ENCODE measurements around the gene ZNF791. TPM values are rescaled to one million over a fixed set of nuclear protein-coding genes. Genes with fewer than 3 reads are reported as not detected.
A peak's percentile ranks its signal among the peaks of the same experiment; 100 is the strongest.

Gene ZNF791
- total and polyA plus RNA-seq, 2 experiments from 2014 or later: 11.5 to 16.2 TPM

GRCh38 chr19:12680034-12680433 lies 69.3 kb downstream of the ZNF791 start:
- no peak overlapping the region for H3K4me3 ChIP-seq
- H2AFZ ChIP-seq: no peak overlapping the region
- H3K27ac ChIP-seq: no peak overlapping the region
- 94% methylated on average over 9 of the region's 9 CpGs for WGBS (ENCODE audit: low lambda C conversion rate, missing lambda C conversion rate)
- TF ChIP-seq EZH2phosphoT487 (IDR thresholded peaks at IDR 0.05; ENCODE audit: low read depth, severe bottlenecking, unreplicated experiment) (no peak), EZH2 (IDR thresholded peaks at IDR 0.05; ENCODE audit: borderline replicate concordance) (no peak)
- TF ChIP-seq, protein P1, sequence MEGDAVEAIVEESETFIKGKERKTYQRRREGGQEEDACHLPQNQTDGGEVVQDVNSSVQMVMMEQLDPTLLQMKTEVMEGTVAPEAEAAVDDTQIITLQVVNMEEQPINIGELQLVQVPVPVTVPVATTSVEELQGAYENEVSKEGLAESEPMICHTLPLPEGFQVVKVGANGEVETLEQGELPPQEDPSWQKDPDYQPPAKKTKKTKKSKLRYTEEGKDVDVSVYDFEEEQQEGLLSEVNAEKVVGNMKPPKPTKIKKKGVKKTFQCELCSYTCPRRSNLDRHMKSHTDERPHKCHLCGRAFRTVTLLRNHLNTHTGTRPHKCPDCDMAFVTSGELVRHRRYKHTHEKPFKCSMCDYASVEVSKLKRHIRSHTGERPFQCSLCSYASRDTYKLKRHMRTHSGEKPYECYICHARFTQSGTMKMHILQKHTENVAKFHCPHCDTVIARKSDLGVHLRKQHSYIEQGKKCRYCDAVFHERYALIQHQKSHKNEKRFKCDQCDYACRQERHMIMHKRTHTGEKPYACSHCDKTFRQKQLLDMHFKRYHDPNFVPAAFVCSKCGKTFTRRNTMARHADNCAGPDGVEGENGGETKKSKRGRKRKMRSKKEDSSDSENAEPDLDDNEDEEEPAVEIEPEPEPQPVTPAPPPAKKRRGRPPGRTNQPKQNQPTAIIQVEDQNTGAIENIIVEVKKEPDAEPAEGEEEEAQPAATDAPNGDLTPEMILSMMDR (IDR thresholded peaks at IDR 0.05; ENCODE audit: poor library complexity): no peak
- H3K4me2 ChIP-seq: peak overlapping the region; percentile 83
- H3K79me2 ChIP-seq: peaks cover 16% of the 10 kb centered on the region
- H3K9me2 ChIP-seq (replicated peaks; ENCODE audit: insufficient read depth): no peaks in the 10 kb centered on the region
- no peaks in the 10 kb centered on the region for H4K20me1 ChIP-seq (ENCODE audit: insufficient read depth, poor library complexity, severe bottlenecking)
- no peaks in the 10 kb centered on the region for H3K36me3 ChIP-seq (replicated peaks; ENCODE audit: insufficient read depth, low read depth)
- peaks cover 7% of the 10 kb centered on the region for H3K4me1 ChIP-seq (ENCODE audit: insufficient read depth)
- no peaks in the 10 kb centered on the region for H3K9me3 ChIP-seq (ENCODE audit: low read depth)
- no peak for DNase-seq (ENCODE audit: low spot score)
- no peaks in the 10 kb centered on the region for H3K27me3 ChIP-seq

DNA sequence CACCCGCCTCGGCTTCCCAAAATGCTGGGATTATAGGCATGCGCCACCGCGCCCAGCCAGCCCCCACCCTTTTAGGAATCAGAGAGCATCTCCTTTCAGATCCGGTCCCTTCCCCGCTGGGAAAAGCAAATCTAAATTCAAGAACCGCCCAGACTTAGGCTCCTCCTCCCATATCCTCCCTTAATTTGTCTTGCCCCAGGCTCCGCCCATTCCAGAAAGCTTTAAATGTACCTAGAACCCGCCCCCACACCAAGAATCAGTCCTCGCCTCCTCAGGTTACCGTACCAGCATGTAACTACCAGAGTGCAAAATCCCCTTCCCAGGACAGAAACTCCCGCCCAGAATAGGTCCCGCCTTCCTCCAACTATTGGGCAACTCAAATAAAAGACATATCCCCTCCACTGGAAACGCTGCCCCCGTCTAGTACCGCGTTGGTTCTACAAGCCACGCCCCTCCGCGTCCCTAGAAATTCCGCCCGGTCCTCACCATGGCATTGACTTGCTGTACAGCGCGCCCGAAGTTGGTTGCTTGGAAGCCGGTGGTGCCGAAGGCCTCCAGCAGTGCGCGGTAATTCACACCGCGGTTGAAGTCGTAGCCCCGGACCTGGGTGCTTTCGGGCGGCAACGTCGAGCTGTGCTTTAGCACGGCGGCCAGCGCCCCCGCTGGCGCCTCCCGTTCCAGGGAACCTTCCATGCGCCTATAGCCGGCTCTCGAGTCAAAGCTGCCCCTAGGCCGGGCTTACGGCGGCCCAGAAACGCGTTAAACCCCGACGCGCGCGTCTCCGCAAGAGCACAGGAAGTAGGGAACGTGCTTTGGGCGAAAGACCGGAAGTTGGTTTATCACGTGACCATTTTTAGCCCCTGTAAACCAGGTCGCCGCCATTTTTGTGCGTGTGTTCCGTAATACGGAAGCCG lies 70.6 kb downstream of the ZNF791 start, which contains the start of gene DHPS:
Gene DHPS (minus strand): TSS at position 807 of the 914 bp plus-strand sequence. CDS start 114 bp downstream, at position 693.
- TF ChIP-seq EZH2 (IDR thresholded peaks at IDR 0.05; ENCODE audit: borderline replicate concordance) (no peak), EZH2phosphoT487 (IDR thresholded peaks at IDR 0.05; ENCODE audit: low read depth, severe bottlenecking, unreplicated experiment) (no peak)
- TF ChIP-seq, protein P1 (IDR thresholded peaks at IDR 0.05; ENCODE audit: poor library complexity): no peak
- no peaks in the 10 kb centered on the region for H3K27me3 ChIP-seq
- peak within 1 kb of the TSS; percentile 94 for H2AFZ ChIP-seq
- peak; percentile 98 for DNase-seq (ENCODE audit: low spot score)
- peak within 1 kb of the TSS; percentile 99 for H3K27ac ChIP-seq
- peaks cover 7% of the 10 kb centered on the region for H3K4me1 ChIP-seq (ENCODE audit: insufficient read depth)
- peak within 1 kb of the TSS; percentile 84 for H3K4me3 ChIP-seq
- H3K79me2 ChIP-seq: peaks cover 16% of the 10 kb centered on the region
- no peaks in the 10 kb centered on the region for H3K9me2 ChIP-seq (replicated peaks; ENCODE audit: insufficient read depth)
- WGBS (ENCODE audit: low lambda C conversion rate, missing lambda C conversion rate): 1% methylated on average over 68 of the region's 68 CpGs
- H4K20me1 ChIP-seq (ENCODE audit: insufficient read depth, poor library complexity, severe bottlenecking): no peaks in the 10 kb centered on the region
- no peaks in the 10 kb centered on the region for H3K9me3 ChIP-seq (ENCODE audit: low read depth)
- no peaks in the 10 kb centered on the region for H3K36me3 ChIP-seq (replicated peaks; ENCODE audit: insufficient read depth, low read depth)
- H3K4me2 ChIP-seq: peak within 1 kb of the TSS; percentile 83

Other genes starting within 250 kb of the ZNF791 start
- gene ZNF442, start 245.2 kb upstream of the ZNF791 start, total RNA-seq: 3.6 and 5.9 TPM in 2 replicates
- gene ZNF442, start 245.2 kb upstream of the ZNF791 start, polyA plus RNA-seq: 1.3 and 4.4 TPM in 2 replicates
- gene ZNF799, start 209.6 kb upstream of the ZNF791 start, total RNA-seq: 4.9 and 7.1 TPM in 2 replicates
- 2.6 and 3.8 TPM in 2 replicates for gene ZNF799, start 209.6 kb upstream of the ZNF791 start, polyA plus RNA-seq
- gene ZNF443, start 169.9 kb upstream of the ZNF791 start, total RNA-seq: 6.0 and 7.5 TPM in 2 replicates
- 1.9 and 3.2 TPM in 2 replicates for gene ZNF443, start 169.9 kb upstream of the ZNF791 start, polyA plus RNA-seq
- 2.2 and 4.0 TPM in 2 replicates for gene ZNF709, start 126.1 kb upstream of the ZNF791 start, total RNA-seq
- 0.63 and 1.0 TPM in 2 replicates for gene ZNF709, start 126.1 kb upstream of the ZNF791 start, polyA plus RNA-seq
- gene ZNF564, start 59.4 kb upstream of the ZNF791 start, total RNA-seq: 9.2 and 10.7 TPM in 2 replicates
- 5.0 and 6.1 TPM in 2 replicates for gene ZNF564, start 59.4 kb upstream of the ZNF791 start, polyA plus RNA-seq
- gene ZNF490, start 107 bp upstream of the ZNF791 start, total RNA-seq: 7.8 and 8.1 TPM in 2 replicates
- gene ZNF490, start 107 bp upstream of the ZNF791 start, polyA plus RNA-seq: 1.8 and 2.3 TPM in 2 replicates
- 67.2 and 68.8 TPM in 2 replicates for gene MAN2B1, start 55.8 kb downstream of the ZNF791 start, total RNA-seq
- 77.1 and 81.9 TPM in 2 replicates for gene MAN2B1, start 55.8 kb downstream of the ZNF791 start, polyA plus RNA-seq
- 9.1 and 12.2 TPM in 2 replicates for gene WDR83, start 55.9 kb downstream of the ZNF791 start, total RNA-seq
- 19.5 and 21.5 TPM in 2 replicates for gene WDR83, start 55.9 kb downstream of the ZNF791 start, polyA plus RNA-seq
- 62.6 and 71.7 TPM in 2 replicates for gene DHPS, start 71.0 kb downstream of the ZNF791 start, total RNA-seq
- 63.1 and 84.7 TPM in 2 replicates for gene DHPS, start 71.0 kb downstream of the ZNF791 start, polyA plus RNA-seq
- not detected in 2 replicates for gene GNG14, start 77.1 kb downstream of the ZNF791 start, total RNA-seq
- not detected in 2 replicates for gene GNG14, start 77.1 kb downstream of the ZNF791 start, polyA plus RNA-seq
- 8.1 and 10.9 TPM in 2 replicates for gene FBXW9, start 85.7 kb downstream of the ZNF791 start, total RNA-seq
- 9.1 and 11.1 TPM in 2 replicates for gene FBXW9, start 85.7 kb downstream of the ZNF791 start, polyA plus RNA-seq
- gene TNPO2, start 113.0 kb downstream of the ZNF791 start, total RNA-seq: 41.4 and 65.2 TPM in 2 replicates
- gene TNPO2, start 113.0 kb downstream of the ZNF791 start, polyA plus RNA-seq: 11.7 and 16.0 TPM in 2 replicates
- 243 and 268 TPM in 2 replicates for gene TRIR, start 123.8 kb downstream of the ZNF791 start, total RNA-seq
- 246 and 259 TPM in 2 replicates for gene TRIR, start 123.8 kb downstream of the ZNF791 start, polyA plus RNA-seq
- gene GET3, start 126.6 kb downstream of the ZNF791 start, total RNA-seq: 52.3 and 79.6 TPM in 2 replicates
- gene GET3, start 126.6 kb downstream of the ZNF791 start, polyA plus RNA-seq: 85.4 and 108 TPM in 2 replicates
- gene BEST2, start 140.9 kb downstream of the ZNF791 start, total RNA-seq: not detected in 2 replicates
- not detected in 2 replicates for gene BEST2, start 140.9 kb downstream of the ZNF791 start, polyA plus RNA-seq
- gene HOOK2, start 164.6 kb downstream of the ZNF791 start, total RNA-seq: 44.3 and 70.5 TPM in 2 replicates
- gene HOOK2, start 164.6 kb downstream of the ZNF791 start, polyA plus RNA-seq: 113 and 128 TPM in 2 replicates
- gene JUNB, start 180.6 kb downstream of the ZNF791 start, total RNA-seq: 343 and 399 TPM in 2 replicates
- 539 and 633 TPM in 2 replicates for gene JUNB, start 180.6 kb downstream of the ZNF791 start, polyA plus RNA-seq
- gene PRDX2, start 190.9 kb downstream of the ZNF791 start, total RNA-seq: 497 and 589 TPM in 2 replicates
- gene PRDX2, start 190.9 kb downstream of the ZNF791 start, polyA plus RNA-seq: 581 and 582 TPM in 2 replicates
- gene THSD8, start 191.1 kb downstream of the ZNF791 start, total RNA-seq: not detected in 2 replicates
- gene THSD8, start 191.1 kb downstream of the ZNF791 start, polyA plus RNA-seq: 5.1 and 5.7 TPM in 2 replicates
- 8.3 and 9.3 TPM in 2 replicates for gene RNASEH2A, start 195.7 kb downstream of the ZNF791 start, total RNA-seq
- gene RNASEH2A, start 195.7 kb downstream of the ZNF791 start, polyA plus RNA-seq: 20.4 and 25.7 TPM in 2 replicates
- 0.32 TPM in 1 of 2 replicates, not detected in the other for gene RTBDN, start 223.7 kb downstream of the ZNF791 start, total RNA-seq
- gene RTBDN, start 223.7 kb downstream of the ZNF791 start, polyA plus RNA-seq: 0.36 TPM in 1 of 2 replicates, not detected in the other
- 0.20 and 0.32 TPM in 2 replicates for gene MAST1, start 227.6 kb downstream of the ZNF791 start, total RNA-seq
- gene MAST1, start 227.6 kb downstream of the ZNF791 start, polyA plus RNA-seq: 0.22 and 0.54 TPM in 2 replicates

Measured in hepatocyte (in vitro differentiated cells).